BLaER1 (cell line): ENCODE results near the gene MDFIC2.
A peak's percentile ranks its signal among the peaks of the same experiment; 100 is the strongest.
"Not testable (repeated sequence)": the region's sequence is repeated elsewhere in the genome, so short reads cannot be mapped to it uniquely, and the experiment has no call there.

Source experiments
- H3K27ac ChIP-seq: shearing (Covaris generic); formaldehyde crosslinking; 2 replicates; pipeline ENCODE4 v1.8.1; 2022
- H3K27me3 ChIP-seq: shearing (Covaris generic); formaldehyde crosslinking; 2 replicates; pipeline ENCODE4 v1.8.1; 2022
- H3K36me3 ChIP-seq: shearing (Covaris generic); formaldehyde crosslinking; 2 replicates; pipeline ENCODE4 v1.8.1; 2022
- H3K4me1 ChIP-seq: shearing (Covaris generic); formaldehyde crosslinking; 2 replicates; pipeline ENCODE4 v1.8.1; 2022
- H3K4me2 ChIP-seq: shearing (Covaris generic); formaldehyde crosslinking; 2 replicates; pipeline ENCODE4 v1.8.1; 2022
- H3K4me3 ChIP-seq: shearing (Covaris generic); formaldehyde crosslinking; 2 replicates; pipeline ENCODE4 v1.8.1; 2022
- H3K9ac ChIP-seq: shearing (Covaris generic); formaldehyde crosslinking; 2 replicates; pipeline ENCODE4 v1.8.1; 2022
- H3K9me3 ChIP-seq: shearing (Covaris generic); formaldehyde crosslinking; 2 replicates; pipeline ENCODE4 v1.8.1; 2022
- H4K20me1 ChIP-seq: shearing (Covaris generic); formaldehyde crosslinking; 2 replicates; pipeline ENCODE4 v1.8.1; 2022
- Cebpa-rat ChIP-seq: shearing (Covaris generic); IDR thresholded peaks from 2 replicates; pipeline ENCODE4 v1.8.1; 2022

The MDFIC2 gene

GRCh38 chr3:70312336-70312735 is at the start of gene MDFIC2:
Gene MDFIC2 (minus strand): TSS chr3:70312638. CDS start chr3:70311973, 665 bp downstream.
- H3K27ac ChIP-seq: no peak within 1 kb of the TSS

GRCh38 chr3:70360979-70361760 is 48.7 kb upstream of the MDFIC2 start:
- Histone ChIP-seq H3K4me2 (peak overlapping the region; percentile 6; the same call in 1 of the 2 replicates), H3K9me3 (peaks cover 17% of the 10 kb centered on the region), H3K27me3 (no peaks in the 10 kb centered on the region), H3K27ac (no peak overlapping the region), H4K20me1 (no peaks in the 10 kb centered on the region), H3K9ac (no peak overlapping the region), H3K36me3 (no peaks in the 10 kb centered on the region), H3K4me3 (no peak overlapping the region), H3K4me1 (peaks cover 7% of the 10 kb centered on the region; the same call in 1 of the 2 replicates)
- no peak for TF ChIP-seq Cebpa-rat

More at GRCh38 chr3:70312336-70312735, at the start of gene MDFIC2:
- Histone ChIP-seq H3K9me3 (no peaks in the 10 kb centered on the region), H3K4me1 (no peaks in the 10 kb centered on the region), H3K9ac (no peak within 1 kb of the TSS), H3K4me3 (no peak within 1 kb of the TSS), H3K27me3 (no peaks in the 10 kb centered on the region), H3K36me3 (no peaks in the 10 kb centered on the region), H3K4me2 (no peak within 1 kb of the TSS), H4K20me1 (no peaks in the 10 kb centered on the region)
- TF ChIP-seq Cebpa-rat: no peak

- Histone ChIP-seq H3K9me3 (peaks cover 12% of the 10 kb centered on the region), H3K4me1 (peaks cover 7% of the 10 kb centered on the region; the same call in 1 of the 2 replicates), H3K27ac (no peak overlapping the region), H4K20me1 (no peaks in the 10 kb centered on the region), H3K36me3 (no peaks in the 10 kb centered on the region), H3K9ac (no peak overlapping the region), H3K4me2 (no peak overlapping the region), H3K4me3 (no peak overlapping the region), H3K27me3 (no peaks in the 10 kb centered on the region)
- no peak for TF ChIP-seq Cebpa-rat
These were observed 47.3 kb upstream of the MDFIC2 start for GRCh38 chr3:70359711-70360110.

DNA sequence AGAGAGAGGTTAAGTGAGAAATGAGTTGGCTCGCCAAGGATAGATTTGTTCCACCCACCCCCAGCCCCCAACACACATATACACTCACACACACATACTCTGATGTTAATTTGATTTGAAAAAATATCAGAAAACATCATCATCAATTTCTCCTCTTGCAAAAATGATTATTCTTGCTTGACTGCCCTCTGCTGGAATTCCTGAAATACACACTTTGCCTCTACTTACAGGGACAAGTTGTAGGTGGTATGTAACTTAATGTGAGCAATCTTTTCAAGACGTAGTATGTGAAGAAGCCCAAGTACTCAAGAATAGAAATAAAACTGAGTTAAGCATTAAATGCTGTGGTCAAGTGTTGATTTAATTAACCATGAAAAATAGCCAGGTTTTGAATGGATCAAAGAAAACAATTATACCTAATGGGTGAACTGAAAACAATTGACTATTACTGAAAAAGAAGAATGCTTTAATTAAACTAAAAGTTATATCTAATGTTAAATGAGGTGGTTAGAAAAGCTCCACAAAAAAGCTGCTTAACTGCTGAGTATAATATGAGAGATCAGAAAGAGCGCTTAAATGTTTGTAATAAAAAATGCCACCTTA is 46.6 kb upstream of the MDFIC2 start:
- no peak for TF ChIP-seq Cebpa-rat
- Histone ChIP-seq H4K20me1 (no peaks in the 10 kb centered on the region), H3K36me3 (no peaks in the 10 kb centered on the region), H3K9ac (no peak overlapping the region), H3K27me3 (no peaks in the 10 kb centered on the region), H3K27ac (no peak overlapping the region), H3K4me1 (peaks cover 7% of the 10 kb centered on the region; the same call in 1 of the 2 replicates), H3K4me3 (no peak overlapping the region), H3K4me2 (no peak overlapping the region), H3K9me3 (peaks cover 6% of the 10 kb centered on the region; the same call in 1 of the 2 replicates)

GRCh38 chr3:70352215-70352614 is 39.8 kb upstream of the MDFIC2 start:
- H3K4me1 ChIP-seq: no peaks in the 10 kb centered on the region
- no peak overlapping the region for H3K9ac ChIP-seq
- no peak overlapping the region for H3K27ac ChIP-seq
- H3K9me3 ChIP-seq: no peaks in the 10 kb centered on the region; the same call in 1 of the 2 replicates
- H3K4me3 ChIP-seq: no peak overlapping the region
- H3K4me2 ChIP-seq: no peak overlapping the region
- H3K36me3 ChIP-seq: no peaks in the 10 kb centered on the region
- H4K20me1 ChIP-seq: no peaks in the 10 kb centered on the region
- H3K27me3 ChIP-seq: no peaks in the 10 kb centered on the region
- no peak for TF ChIP-seq Cebpa-rat

- Histone ChIP-seq H3K36me3 (no peaks in the 10 kb centered on the region), H3K4me3 (no peak overlapping the region), H3K9me3 (no peaks in the 10 kb centered on the region), H3K4me1 (no peaks in the 10 kb centered on the region), H4K20me1 (no peaks in the 10 kb centered on the region), H3K9ac (no peak overlapping the region), H3K27me3 (no peaks in the 10 kb centered on the region), H3K27ac (no peak overlapping the region), H3K4me2 (no peak overlapping the region)
- no peak for TF ChIP-seq Cebpa-rat
These were observed 29.7 kb upstream of the MDFIC2 start for GRCh38 chr3:70342149-70342548.

DNA sequence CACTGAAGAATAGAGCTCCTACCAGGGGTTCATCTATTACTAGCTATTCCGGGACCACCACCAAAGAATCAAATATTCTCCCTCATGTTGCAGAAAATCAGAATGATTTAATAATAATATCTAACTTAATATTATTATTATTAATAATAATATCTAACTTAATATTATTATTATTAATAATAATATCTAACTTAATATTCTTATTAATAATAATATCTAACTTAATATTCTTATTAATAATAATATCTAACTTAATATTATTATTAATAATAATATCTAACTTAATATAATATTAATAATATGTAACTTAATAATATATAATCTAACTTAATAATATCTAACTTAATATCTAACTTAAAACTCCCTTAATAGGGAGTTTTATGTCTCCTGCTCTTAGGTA is 24.4 kb upstream of the MDFIC2 start:
- H3K36me3 ChIP-seq, H3K9ac ChIP-seq, H3K27ac ChIP-seq, H3K4me2 ChIP-seq, H3K4me1 ChIP-seq, H3K27me3 ChIP-seq, H3K9me3 ChIP-seq, H3K4me3 ChIP-seq, H4K20me1 ChIP-seq: not testable (repeated sequence)

DNA sequence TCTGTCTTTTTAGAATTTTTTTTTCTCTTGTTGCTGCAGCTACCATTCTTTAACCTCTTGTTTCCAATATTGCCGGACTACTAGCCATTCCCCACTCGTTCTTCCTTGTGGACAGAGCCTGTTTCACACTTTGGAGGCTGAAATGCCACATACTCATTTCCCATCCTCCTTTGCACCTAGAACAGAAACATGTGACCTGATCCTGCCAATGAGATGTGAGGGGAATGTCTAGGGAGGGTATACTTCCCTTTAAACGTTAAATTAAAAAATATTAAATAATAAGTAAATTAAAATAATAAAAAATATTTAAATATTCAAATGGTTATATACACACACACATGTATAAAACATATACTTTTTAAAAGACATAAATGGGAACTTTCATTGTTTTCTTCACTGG is 20.6 kb upstream of the MDFIC2 start:
- Histone ChIP-seq H4K20me1 (no peaks in the 10 kb centered on the region), H3K9me3 (0 out of 2 replicates have a peak, but pooled peaks cover 3% of the 10 kb centered on the region), H3K36me3 (no peaks in the 10 kb centered on the region), H3K27me3 (no peaks in the 10 kb centered on the region), H3K9ac (no peak overlapping the region), H3K4me3 (no peak overlapping the region), H3K4me2 (no peak overlapping the region), H3K27ac (no peak overlapping the region), H3K4me1 (no peaks in the 10 kb centered on the region)
- TF ChIP-seq Cebpa-rat: no peak

DNA sequence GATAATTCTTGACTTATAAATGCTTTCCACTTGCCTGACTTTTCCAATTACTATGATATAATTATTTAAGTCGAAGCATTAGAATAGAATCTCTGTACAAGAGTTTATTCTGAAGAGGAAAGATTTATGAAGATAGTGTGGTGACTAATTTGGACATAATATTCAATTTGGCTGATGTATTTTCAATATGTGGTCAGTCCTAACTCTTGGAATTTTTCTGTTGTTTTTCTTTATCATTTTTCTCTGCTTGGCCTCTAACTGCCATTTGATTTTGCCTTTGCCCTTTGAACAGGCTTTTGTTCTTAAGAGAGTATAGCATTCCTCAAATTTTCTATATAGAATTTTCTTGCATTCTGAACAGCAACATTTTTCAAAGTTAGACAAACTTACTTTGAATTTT is 2.6 kb upstream of the MDFIC2 start:
- Histone ChIP-seq H3K9me3 (no peaks in the 10 kb centered on the region), H3K9ac (no peak overlapping the region), H3K4me2 (no peak overlapping the region), H3K27ac (no peak overlapping the region), H3K36me3 (no peaks in the 10 kb centered on the region), H3K4me3 (no peak overlapping the region), H3K4me1 (no peaks in the 10 kb centered on the region), H4K20me1 (no peaks in the 10 kb centered on the region), H3K27me3 (no peaks in the 10 kb centered on the region)
- no peak for TF ChIP-seq Cebpa-rat

- TF ChIP-seq Cebpa-rat: no peak
- H3K27me3 ChIP-seq: no peaks in the 10 kb centered on the region
- no peak overlapping the region for H3K4me3 ChIP-seq
- no peak overlapping the region for H3K9ac ChIP-seq
- H3K9me3 ChIP-seq: no peaks in the 10 kb centered on the region
- H4K20me1 ChIP-seq: no peaks in the 10 kb centered on the region
- H3K27ac ChIP-seq: no peak overlapping the region
- no peaks in the 10 kb centered on the region for H3K4me1 ChIP-seq
- no peaks in the 10 kb centered on the region for H3K36me3 ChIP-seq
- no peak overlapping the region for H3K4me2 ChIP-seq
These were observed 1.6 kb downstream of the MDFIC2 start for GRCh38 chr3:70310809-70311208.
